Measurements from ENCODE around the gene COX8A.

The COX8A gene

DNA sequence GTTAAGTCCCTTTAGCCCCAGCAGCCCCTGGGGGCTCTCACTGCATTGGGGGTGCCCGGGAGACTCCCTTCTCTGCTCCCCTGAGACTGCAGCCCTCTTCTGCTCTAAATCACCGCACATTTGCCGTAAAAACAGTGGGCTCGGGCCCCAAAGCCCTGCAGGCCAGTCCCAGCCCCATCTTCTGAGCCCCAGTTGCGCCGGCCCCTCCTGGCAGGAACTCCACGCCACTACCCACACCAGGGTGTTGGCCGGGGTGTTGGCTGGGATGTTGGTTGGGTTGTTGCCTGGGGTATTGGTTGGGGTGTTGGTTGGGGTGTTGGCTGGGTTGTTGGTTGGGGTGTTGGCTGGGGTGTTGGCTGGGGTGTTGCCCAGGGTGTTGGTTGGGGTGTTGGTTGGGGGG, 35.3 kb downstream of the COX8A start:
- Histone ChIP-seq H3K4me3 (ENCODE audit: low read depth in 1 of 2, low read length in 2 of 2) (no peak overlapping the region), H3K9ac (ENCODE audit: low read depth in 1 of 2, low read length in 2 of 2) (no peak overlapping the region), H3K27me3 (ENCODE audit: control insufficient read depth in 1 of 2, insufficient read depth in 2 of 2, low read length in 2 of 2) (peaks cover 4 to 7% of the 10 kb centered on the region in 2 donors), H3K9me3 (ENCODE audit: control insufficient read depth in 1 of 2, low read length in 2 of 2) (peaks cover 3% of the 10 kb centered on the region in 2 donors), H3K4me1 (ENCODE audit: control insufficient read depth in 1 of 2, insufficient read depth in 2 of 2, low read length in 2 of 2) (peaks cover 10% of the 10 kb centered on the region in 2 donors), H3K36me3 (ENCODE audit: control insufficient read depth in 1 of 2, insufficient read depth in 2 of 2, low read length in 2 of 2) (no peaks in the 10 kb centered on the region), H3K27ac (ENCODE audit: low read depth, low read length) (no peak overlapping the region)

DNA sequence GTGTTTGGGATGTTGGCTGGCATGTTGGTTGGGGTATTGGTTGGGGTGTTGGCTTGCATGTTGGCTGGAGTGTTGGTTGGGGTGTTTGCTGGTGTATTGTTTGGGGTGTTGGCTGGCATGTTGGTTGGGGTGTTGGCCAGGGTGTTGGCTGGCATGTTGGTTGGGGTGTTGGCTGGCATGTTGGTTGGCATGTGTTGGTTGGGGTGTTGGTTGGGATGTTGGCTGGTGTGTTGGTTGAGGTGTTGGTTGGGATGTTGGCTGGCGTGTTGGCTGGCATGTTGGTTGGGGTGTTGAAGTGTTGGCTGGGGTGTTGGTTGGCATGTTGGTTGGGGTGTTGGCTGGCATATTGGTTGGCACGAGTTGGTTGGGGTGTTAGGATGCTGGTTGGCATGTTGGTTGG, 36.4 kb downstream of the COX8A start:
- Histone ChIP-seq H3K27me3 (ENCODE audit: control insufficient read depth in 1 of 2, insufficient read depth in 2 of 2, low read length in 2 of 2) (peaks cover 4% of the 10 kb centered on the region in 2 donors), H3K4me3 (ENCODE audit: low read depth in 1 of 2, low read length in 2 of 2) (no peak overlapping the region), H3K4me1 (ENCODE audit: control insufficient read depth in 1 of 2, insufficient read depth in 2 of 2, low read length in 2 of 2) (peaks cover 10% of the 10 kb centered on the region in 2 donors), H3K9ac (ENCODE audit: low read depth in 1 of 2, low read length in 2 of 2) (no peak overlapping the region), H3K27ac (ENCODE audit: low read depth, low read length) (no peak overlapping the region), H3K9me3 (ENCODE audit: control insufficient read depth in 1 of 2, low read length in 2 of 2) (peaks cover 3% of the 10 kb centered on the region in 2 donors), H3K36me3 (ENCODE audit: control insufficient read depth in 1 of 2, insufficient read depth in 2 of 2, low read length in 2 of 2) (no peaks in the 10 kb centered on the region)

GRCh38 chr11:64011371-64011770, 37.0 kb downstream of the COX8A start:
- Histone ChIP-seq H3K4me1 (ENCODE audit: control insufficient read depth in 1 of 2, insufficient read depth in 2 of 2, low read length in 2 of 2) (peaks cover 10% of the 10 kb centered on the region in 2 donors), H3K36me3 (ENCODE audit: control insufficient read depth in 1 of 2, insufficient read depth in 2 of 2, low read length in 2 of 2) (no peaks in the 10 kb centered on the region), H3K27ac (ENCODE audit: low read depth, low read length) (no peak overlapping the region), H3K9ac (ENCODE audit: low read depth in 1 of 2, low read length in 2 of 2) (no peak overlapping the region), H3K27me3 (ENCODE audit: control insufficient read depth in 1 of 2, insufficient read depth in 2 of 2, low read length in 2 of 2) (peaks cover under 1 to 3% of the 10 kb centered on the region in 2 donors), H3K9me3 (ENCODE audit: control insufficient read depth in 1 of 2, low read length in 2 of 2) (peaks cover 3% of the 10 kb centered on the region in 2 donors), H3K4me3 (ENCODE audit: low read depth in 1 of 2, low read length in 2 of 2) (no peak overlapping the region)

- H3K36me3 ChIP-seq (ENCODE audit: control insufficient read depth in 1 of 2, insufficient read depth in 2 of 2, low read length in 2 of 2): no peaks in the 10 kb centered on the region
- peaks cover 3% of the 10 kb centered on the region in 2 donors for H3K9me3 ChIP-seq (ENCODE audit: control insufficient read depth in 1 of 2, low read length in 2 of 2)
- no peak overlapping the region for H3K4me3 ChIP-seq (ENCODE audit: low read depth in 1 of 2, low read length in 2 of 2)
- no peaks in the 10 kb centered on the region for H3K4me1 ChIP-seq (ENCODE audit: control insufficient read depth in 1 of 2, insufficient read depth in 2 of 2, low read length in 2 of 2)
- no peak overlapping the region for H3K27ac ChIP-seq (ENCODE audit: low read depth, low read length)
- H3K9ac ChIP-seq (ENCODE audit: low read depth in 1 of 2, low read length in 2 of 2): no peak overlapping the region
- no peaks in the 10 kb centered on the region for H3K27me3 ChIP-seq (ENCODE audit: control insufficient read depth in 1 of 2, insufficient read depth in 2 of 2, low read length in 2 of 2)
These were observed 38.9 kb downstream of the COX8A start for GRCh38 chr11:64013141-64013896.

- H3K36me3 ChIP-seq (ENCODE audit: control insufficient read depth in 1 of 2, insufficient read depth in 2 of 2, low read length in 2 of 2): no peaks in the 10 kb centered on the region
- no peak overlapping the region for H3K9ac ChIP-seq (ENCODE audit: low read depth in 1 of 2, low read length in 2 of 2)
- H3K27ac ChIP-seq (ENCODE audit: low read depth, low read length): no peak overlapping the region
These were observed 39.9 kb downstream of the COX8A start for GRCh38 chr11:64014356-64014755.

GRCh38 chr11:64015510-64015909, 41.1 kb downstream of the COX8A start:
- Histone ChIP-seq H3K4me3 (ENCODE audit: low read depth in 1 of 2, low read length in 2 of 2) (no peak overlapping the region), H3K4me1 (ENCODE audit: control insufficient read depth in 1 of 2, insufficient read depth in 2 of 2, low read length in 2 of 2) (peaks cover 0 to 7% of the 10 kb centered on the region in 2 donors), H3K27ac (ENCODE audit: low read depth, low read length) (no peak overlapping the region), H3K27me3 (ENCODE audit: control insufficient read depth in 1 of 2, insufficient read depth in 2 of 2, low read length in 2 of 2) (no peaks in the 10 kb centered on the region), H3K9me3 (ENCODE audit: control insufficient read depth in 1 of 2, low read length in 2 of 2) (peaks cover under 1 to 3% of the 10 kb centered on the region in 2 donors), H3K9ac (ENCODE audit: low read depth in 1 of 2, low read length in 2 of 2) (no peak overlapping the region), H3K36me3 (ENCODE audit: control insufficient read depth in 1 of 2, insufficient read depth in 2 of 2, low read length in 2 of 2) (no peaks in the 10 kb centered on the region)

More at GRCh38 chr11:64014356-64014755, 39.9 kb downstream of the COX8A start:
- Histone ChIP-seq H3K4me3 (ENCODE audit: low read depth in 1 of 2, low read length in 2 of 2) (no peak overlapping the region), H3K9me3 (ENCODE audit: control insufficient read depth in 1 of 2, low read length in 2 of 2) (peaks cover 3% of the 10 kb centered on the region in 2 donors), H3K27me3 (ENCODE audit: control insufficient read depth in 1 of 2, insufficient read depth in 2 of 2, low read length in 2 of 2) (no peaks in the 10 kb centered on the region), H3K4me1 (ENCODE audit: control insufficient read depth in 1 of 2, insufficient read depth in 2 of 2, low read length in 2 of 2) (peaks cover 0 to 7% of the 10 kb centered on the region in 2 donors)

GRCh38 chr11:64015935-64016845, 41.8 kb downstream of the COX8A start:
- H3K9me3 ChIP-seq (ENCODE audit: control insufficient read depth in 1 of 2, low read length in 2 of 2): no peaks in the 10 kb centered on the region
- no peaks in the 10 kb centered on the region for H3K36me3 ChIP-seq (ENCODE audit: control insufficient read depth in 1 of 2, insufficient read depth in 2 of 2, low read length in 2 of 2)
- no peaks in the 10 kb centered on the region for H3K27me3 ChIP-seq (ENCODE audit: control insufficient read depth in 1 of 2, insufficient read depth in 2 of 2, low read length in 2 of 2)
- no peak overlapping the region for H3K9ac ChIP-seq (ENCODE audit: low read depth in 1 of 2, low read length in 2 of 2)
- no peak overlapping the region for H3K27ac ChIP-seq (ENCODE audit: low read depth, low read length)
- H3K4me3 ChIP-seq (ENCODE audit: low read depth in 1 of 2, low read length in 2 of 2): no peak overlapping the region
- H3K4me1 ChIP-seq (ENCODE audit: control insufficient read depth in 1 of 2, insufficient read depth in 2 of 2, low read length in 2 of 2): peaks cover 0 to 7% of the 10 kb centered on the region in 2 donors

- Histone ChIP-seq H3K9me3 (ENCODE audit: control insufficient read depth in 1 of 2, low read length in 2 of 2) (no peaks in the 10 kb centered on the region), H3K36me3 (ENCODE audit: control insufficient read depth in 1 of 2, insufficient read depth in 2 of 2, low read length in 2 of 2) (no peaks in the 10 kb centered on the region), H3K4me1 (ENCODE audit: control insufficient read depth in 1 of 2, insufficient read depth in 2 of 2, low read length in 2 of 2) (peaks cover 0 to 7% of the 10 kb centered on the region in 2 donors), H3K4me3 (ENCODE audit: low read depth in 1 of 2, low read length in 2 of 2) (no peak overlapping the region), H3K27me3 (ENCODE audit: control insufficient read depth in 1 of 2, insufficient read depth in 2 of 2, low read length in 2 of 2) (no peaks in the 10 kb centered on the region), H3K9ac (ENCODE audit: low read depth in 1 of 2, low read length in 2 of 2) (no peak overlapping the region), H3K27ac (ENCODE audit: low read depth, low read length) (no peak overlapping the region)
These were observed 43.5 kb downstream of the COX8A start for GRCh38 chr11:64017945-64018224.

DNA sequence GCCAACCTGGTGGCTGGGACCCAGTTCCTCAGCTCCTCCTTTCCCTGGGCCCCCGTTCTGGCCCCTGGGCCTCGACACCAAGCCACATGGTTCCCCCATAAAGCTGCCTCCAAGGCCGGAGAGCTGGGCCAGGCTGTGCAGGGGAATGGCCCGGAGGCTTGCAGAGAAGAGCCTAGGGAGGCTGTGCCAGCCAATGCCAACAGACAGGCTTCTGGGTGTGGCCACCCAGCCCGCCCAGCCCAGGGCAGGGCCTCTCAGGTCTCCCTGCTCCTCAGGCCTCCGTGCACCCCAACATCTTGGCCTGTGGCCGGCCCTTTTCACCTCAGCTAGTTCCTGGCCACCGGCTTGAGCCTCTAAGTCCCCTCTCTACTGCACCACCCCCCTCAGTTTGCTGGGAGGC, 43.9 kb downstream of the COX8A start:
- H3K36me3 ChIP-seq (ENCODE audit: control insufficient read depth in 1 of 2, insufficient read depth in 2 of 2, low read length in 2 of 2): no peaks in the 10 kb centered on the region
- no peak overlapping the region for H3K4me3 ChIP-seq (ENCODE audit: low read depth in 1 of 2, low read length in 2 of 2)
- H3K27me3 ChIP-seq (ENCODE audit: control insufficient read depth in 1 of 2, insufficient read depth in 2 of 2, low read length in 2 of 2): no peaks in the 10 kb centered on the region
- H3K9me3 ChIP-seq (ENCODE audit: control insufficient read depth in 1 of 2, low read length in 2 of 2): no peaks in the 10 kb centered on the region
- H3K27ac ChIP-seq (ENCODE audit: low read depth, low read length): no peak overlapping the region
- no peak overlapping the region for H3K9ac ChIP-seq (ENCODE audit: low read depth in 1 of 2, low read length in 2 of 2)
- peaks cover 0 to 7% of the 10 kb centered on the region in 2 donors for H3K4me1 ChIP-seq (ENCODE audit: control insufficient read depth in 1 of 2, insufficient read depth in 2 of 2, low read length in 2 of 2)
